VCaP (cell line): Measurements from ENCODE around the gene ATP6AP2.

Experiments used
- H3K27ac ChIP-seq: fragments of 450-650 bp; 2 replicates; pipeline ENCODE4 v1.5.1; 2017
- CTCF ChIP-seq: fragments of 450-650 bp; conservative IDR thresholded peaks from 2 replicates; pipeline ENCODE4 v1.5.1; 2017; ENCODE audit warnings: mild to moderate bottlenecking, moderate library complexity

Gene ATP6AP2

GRCh38 chrX:40607381-40607780 lies 26.6 kb downstream of the ATP6AP2 start:
- no peak for TF ChIP-seq CTCF
- H3K27ac ChIP-seq, result no peak overlapping the region

- H3K27ac ChIP-seq, result peak overlapping the region; percentile 65
- no peak for TF ChIP-seq CTCF
Observed at GRCh38 chrX:40612511-40612910, 31.7 kb downstream of the ATP6AP2 start.

- TF ChIP-seq CTCF, result no peak
Observed at GRCh38 chrX:40615976-40616375, 35.2 kb downstream of the ATP6AP2 start.

GRCh38 chrX:40617566-40617965 lies 36.8 kb downstream of the ATP6AP2 start:
- no peak for TF ChIP-seq CTCF
- H3K27ac ChIP-seq, result no peak overlapping the region

More at GRCh38 chrX:40615976-40616375, 35.2 kb downstream of the ATP6AP2 start:
- no peak overlapping the region for H3K27ac ChIP-seq

- no peak overlapping the region for H3K27ac ChIP-seq
- no peak for TF ChIP-seq CTCF
Observed at GRCh38 chrX:40622479-40623138, 41.8 kb downstream of the ATP6AP2 start.

- no peak for TF ChIP-seq CTCF
- no peak within 1 kb of the TSS for H3K27ac ChIP-seq
Observed at GRCh38 chrX:40623139-40623536, 42.4 kb downstream of the ATP6AP2 start, which contains the start of gene MPC1L. TSS of gene MPC1L (plus strand) at chrX:40623428. CDS start at chrX:40623566, 138 bp downstream.

GRCh38 chrX:40623665-40624064 lies 42.9 kb downstream of the ATP6AP2 start:
- H3K27ac ChIP-seq, result no peak overlapping the region
- no peak for TF ChIP-seq CTCF
